H1 (cell line): Measurements from ENCODE around the gene GPX5. TPM values are rescaled to one million over a fixed set of nuclear protein-coding genes. Genes with fewer than 3 reads are reported as not detected.

Experiments used
- CBX5 ChIP-seq: fragments of 300-800, 300-1000 bp; sonication (generic); IDR thresholded peaks from 2 replicates; pipeline ENCODE4 v1.7.1; 2016; ENCODE audit warnings: antibody characterized with exemption, low read length, low read depth
- HDAC6 ChIP-seq: IDR thresholded peaks from one replicate; pipeline ENCODE4 v1.7.1; 2012; ENCODE audit warnings: low read depth, mild to moderate bottlenecking, inconsistent platforms, low read length, moderate library complexity
- JUN ChIP-seq: IDR thresholded peaks from 2 replicates; pipeline ENCODE4 v1.6.1; 2011; ENCODE audit warnings: low read depth, mild to moderate bottlenecking, improper control_type of control experiment, low read length
- POLR2AphosphoS5 ChIP-seq: IDR thresholded peaks from 2 replicates; pipeline ENCODE4 v1.6.1; 2011; ENCODE audit warnings: low read depth, low read length
- RAD21 ChIP-seq, 2 experiments: IDR thresholded peaks in 1 of 2; conservative IDR thresholded peaks in 1 of 2; 2 replicates each; pipeline ENCODE4 v1.6.1; 2011; ENCODE audit warnings: low read depth in 2 of 2, low read length in 2 of 2, improper control_type of control experiment in 1 of 2, inconsistent platforms in 1 of 2, mild to moderate bottlenecking in 1 of 2, moderate library complexity in 1 of 2
- SP1 ChIP-seq: IDR thresholded peaks from 2 replicates; pipeline ENCODE4 v1.6.1; 2011; ENCODE audit warnings: low read depth, low read length
- polyA plus RNA-seq, 7 experiments: library from polyadenylated mRNA; depleted of rRNA in 3 of 7; stranded (reverse) in 5 of 7; unstranded in 2 of 7; fragments of >200 nt in 5 of 7; fragments of 200-250 nt in 2 of 7; gene quantifications; 1 replicate in 5 of 7; 2 replicates in 1 of 7; 4 replicates in 1 of 7; pipeline versions ENCODE4 v1.2.1 to v1.2.3, GENCODE V29; 2011 to 2013; ENCODE audit warnings: missing spikeins in 2 of 7, mixed read lengths in 2 of 7
- total RNA-seq: library from RNA; stranded (reverse); fragmentation: NEBNext Ultra II Directional; extraction: Animal tissue kit (Norgen Biotek cat#: 25700); gene quantifications from 2 replicates; pipeline ENCODE4 v1.2.1, GENCODE V29; 2021

Gene GPX5
- total and polyA plus RNA-seq, 2 of the 8 experiments (the other 6 are each of a cell fraction or from before 2014, with no cell fraction given): 0.08 TPM; not detected in 1

GRCh38 chr6:28522594-28523240 lies 3.0 kb upstream of the GPX5 start (continued):
- no peak for TF ChIP-seq RAD21 (IDR thresholded peaks at IDR 0.05 in 1 of 2, conservative IDR thresholded peaks at IDR 0.05 in 1 of 2; ENCODE audit: low read depth in 2 of 2, low read length in 2 of 2)
- TF ChIP-seq CBX5: no peak
- no peak for TF ChIP-seq POLR2AphosphoS5
- TF ChIP-seq HDAC6: no peak
- TF ChIP-seq SP1: no peak
- TF ChIP-seq JUN: no peak
